ENCODE measurements around the gene GPN2. TPM values are rescaled to one million over a fixed set of nuclear protein-coding genes. Genes with fewer than 3 reads are reported as not detected.

GPN2 gene
- total RNA-seq, 1 experiment from 2014 or later: 41.9 TPM

DNA sequence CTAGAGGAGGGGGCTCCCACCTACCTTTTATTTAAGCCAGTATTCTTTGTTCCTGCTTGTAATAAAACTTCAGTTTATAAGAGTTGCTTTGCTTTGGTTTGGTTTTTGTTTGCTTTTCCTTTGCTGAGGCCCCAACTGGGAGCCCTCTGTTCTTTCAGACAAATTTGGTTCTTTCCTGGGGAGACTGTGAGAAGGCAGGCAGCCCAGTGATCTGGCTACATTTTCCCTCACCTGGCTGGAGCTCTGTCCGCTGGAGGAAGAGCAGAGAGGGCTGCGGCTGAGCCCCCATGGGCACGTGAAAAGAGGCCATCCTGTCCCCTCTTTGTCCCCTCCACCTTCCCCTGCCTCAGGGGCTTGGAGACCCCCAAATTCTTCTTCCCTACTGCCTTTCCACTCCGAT lies 34.4 kb downstream of the GPN2 start:
- POLR2A ChIA-PET: no interaction called here
- CTCF ChIA-PET: no interaction called here
- ATAC-seq (no peak), DNase-seq (ENCODE audit: low read depth, low spot score) (no peak)
- H3K27me3 ChIP-seq (ENCODE audit: control insufficient read depth, insufficient read depth, low read length): no peaks in the 10 kb centered on the region
- no peak for TF ChIP-seq SIN3A (IDR thresholded peaks at IDR 0.05; ENCODE audit: borderline replicate concordance, insufficient read depth, low read depth, low read length)
- TF ChIP-seq, protein P1, sequence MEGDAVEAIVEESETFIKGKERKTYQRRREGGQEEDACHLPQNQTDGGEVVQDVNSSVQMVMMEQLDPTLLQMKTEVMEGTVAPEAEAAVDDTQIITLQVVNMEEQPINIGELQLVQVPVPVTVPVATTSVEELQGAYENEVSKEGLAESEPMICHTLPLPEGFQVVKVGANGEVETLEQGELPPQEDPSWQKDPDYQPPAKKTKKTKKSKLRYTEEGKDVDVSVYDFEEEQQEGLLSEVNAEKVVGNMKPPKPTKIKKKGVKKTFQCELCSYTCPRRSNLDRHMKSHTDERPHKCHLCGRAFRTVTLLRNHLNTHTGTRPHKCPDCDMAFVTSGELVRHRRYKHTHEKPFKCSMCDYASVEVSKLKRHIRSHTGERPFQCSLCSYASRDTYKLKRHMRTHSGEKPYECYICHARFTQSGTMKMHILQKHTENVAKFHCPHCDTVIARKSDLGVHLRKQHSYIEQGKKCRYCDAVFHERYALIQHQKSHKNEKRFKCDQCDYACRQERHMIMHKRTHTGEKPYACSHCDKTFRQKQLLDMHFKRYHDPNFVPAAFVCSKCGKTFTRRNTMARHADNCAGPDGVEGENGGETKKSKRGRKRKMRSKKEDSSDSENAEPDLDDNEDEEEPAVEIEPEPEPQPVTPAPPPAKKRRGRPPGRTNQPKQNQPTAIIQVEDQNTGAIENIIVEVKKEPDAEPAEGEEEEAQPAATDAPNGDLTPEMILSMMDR (IDR thresholded peaks at IDR 0.05): no peak
- no peak for TF ChIP-seq REST (IDR thresholded peaks at IDR 0.05; ENCODE audit: insufficient read depth in 1 of 2, low read depth in 2 of 2, low read length in 1 of 2)
- no peak for TF ChIP-seq TCF7L2 (IDR thresholded peaks at IDR 0.05; ENCODE audit: low read depth, low read length)
- no peak for TF ChIP-seq POLR2AphosphoS5 (IDR thresholded peaks at IDR 0.05; ENCODE audit: low read depth, low read length)
- BruUV-seq (replicated peaks): no TSS peak
- H3K36me3 ChIP-seq (ENCODE audit: control insufficient read depth, insufficient read depth, low read length): peaks cover 2% of the 10 kb centered on the region; the same call in 1 of the 2 replicates
- no peak overlapping the region for H3K27ac ChIP-seq (ENCODE audit: low read length)
- no peak overlapping the region for H3K4me3 ChIP-seq (ENCODE audit: low read depth in 2 of 2, low read length in 2 of 2)
- H3K4me1 ChIP-seq (ENCODE audit: control insufficient read depth, insufficient read depth, low read length): no peaks in the 10 kb centered on the region; the same call in 1 of the 2 replicates
- H3K9me3 ChIP-seq (ENCODE audit: control insufficient read depth, insufficient read depth, low read depth, low read length): no peaks in the 10 kb centered on the region
- intact Hi-C loops (cut with micrococcal nuclease; ENCODE audit: unreplicated experiment) (no loop called here), in situ Hi-C loops (cut with HindIII; ENCODE audit: low pct_unique_long_range_greater_than_20kb, low sequenced_read_pairs) (no loop called here)

- DNase-seq (ENCODE audit: low read depth, low spot score) (no peak), ATAC-seq (no peak)
- in situ Hi-C loops (cut with HindIII; ENCODE audit: low pct_unique_long_range_greater_than_20kb, low sequenced_read_pairs) (no loop called here), intact Hi-C loops (cut with micrococcal nuclease; ENCODE audit: unreplicated experiment) (no loop called here)
- TF ChIP-seq, protein P1 (IDR thresholded peaks at IDR 0.05): no peak
- no peak for TF ChIP-seq SIN3A (IDR thresholded peaks at IDR 0.05; ENCODE audit: borderline replicate concordance, insufficient read depth, low read depth, low read length)
- TF ChIP-seq TCF7L2 (IDR thresholded peaks at IDR 0.05; ENCODE audit: low read depth, low read length): no peak
- no peak for TF ChIP-seq REST (IDR thresholded peaks at IDR 0.05; ENCODE audit: insufficient read depth in 1 of 2, low read depth in 2 of 2, low read length in 1 of 2)
- no peak for TF ChIP-seq POLR2AphosphoS5 (IDR thresholded peaks at IDR 0.05; ENCODE audit: low read depth, low read length)
- CTCF ChIA-PET: interaction anchor here (0.5 kb wide), 1 partner anchor 19 kb away, joined by 6 read pairs; no protein-coding TSS in a partner anchor
- H3K4me1 ChIP-seq (ENCODE audit: control insufficient read depth, insufficient read depth, low read length): no peaks in the 10 kb centered on the region; the same call in 1 of the 2 replicates
- peaks cover 4% of the 10 kb centered on the region; the same call in 1 of the 2 replicates for H3K36me3 ChIP-seq (ENCODE audit: control insufficient read depth, insufficient read depth, low read length)
- no peak overlapping the region for H3K4me3 ChIP-seq (ENCODE audit: low read depth in 2 of 2, low read length in 2 of 2)
- no peaks in the 10 kb centered on the region for H3K9me3 ChIP-seq (ENCODE audit: control insufficient read depth, insufficient read depth, low read depth, low read length)
- POLR2A ChIA-PET: no interaction called here
- H3K27ac ChIP-seq (ENCODE audit: low read length): no peak overlapping the region
- no TSS peak for BruUV-seq (replicated peaks)
- H3K27me3 ChIP-seq (ENCODE audit: control insufficient read depth, insufficient read depth, low read length): no peaks in the 10 kb centered on the region
Observed at GRCh38 chr1:26854906-26855305, 35.2 kb downstream of the GPN2 start.
